ENCODE results near the gene VTI1B. TPM values are rescaled to one million over a fixed set of nuclear protein-coding genes. Genes with fewer than 3 reads are reported as not detected.
"Not testable (repeated sequence)": the region's sequence is repeated elsewhere in the genome, so short reads cannot be mapped to it uniquely, and the experiment has no call there.

VTI1B gene, protein sequence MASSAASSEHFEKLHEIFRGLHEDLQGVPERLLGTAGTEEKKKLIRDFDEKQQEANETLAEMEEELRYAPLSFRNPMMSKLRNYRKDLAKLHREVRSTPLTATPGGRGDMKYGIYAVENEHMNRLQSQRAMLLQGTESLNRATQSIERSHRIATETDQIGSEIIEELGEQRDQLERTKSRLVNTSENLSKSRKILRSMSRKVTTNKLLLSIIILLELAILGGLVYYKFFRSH
- 62.5 TPM for polyA plus RNA-seq (2012; ENCODE audit: low read depth, missing spikeins)

DNA sequence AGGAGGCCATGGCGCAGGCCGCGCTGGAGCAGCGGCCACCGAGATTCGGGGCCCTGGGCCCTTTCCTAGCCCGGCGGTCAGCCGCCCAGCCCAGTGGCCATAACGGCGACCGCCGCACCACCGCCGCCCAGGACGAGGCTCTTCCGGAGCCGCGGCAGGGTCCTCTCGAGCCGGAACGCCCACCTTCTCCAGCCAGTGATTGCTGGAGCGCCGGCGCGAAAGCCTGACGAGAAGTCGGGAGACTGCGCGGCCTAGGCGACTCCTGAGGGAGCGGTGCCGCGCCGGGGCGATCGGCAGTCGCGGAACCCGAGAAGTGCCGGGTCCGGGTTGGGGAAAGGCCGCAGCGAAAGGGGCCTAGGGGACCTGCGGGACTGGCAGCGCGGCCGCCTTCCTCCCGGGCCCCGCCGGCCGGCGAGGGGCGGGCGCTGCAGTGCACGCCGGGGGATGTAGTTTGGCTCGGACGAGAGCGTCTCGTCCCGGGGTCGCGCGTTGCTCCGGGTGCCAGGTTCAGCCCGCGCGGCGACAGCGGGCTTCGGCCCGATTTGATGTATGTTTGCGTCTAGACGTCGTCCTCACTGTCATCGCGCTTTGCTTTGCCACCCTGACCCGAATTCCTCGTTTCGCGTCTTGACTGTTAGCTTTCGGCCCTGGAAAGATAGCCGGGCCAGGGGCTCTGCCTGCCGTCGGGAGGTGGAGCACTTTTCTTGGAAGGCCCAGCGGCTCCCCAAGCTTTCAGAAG lies at the start of gene VTI1B:
Gene VTI1B, minus strand, starts transcription at position 153 of the 739 bp plus-strand sequence. Its CDS starts 143 bp downstream, at position 10.
- TF ChIP-seq PAX5 (IDR thresholded peaks at IDR 0.05; ENCODE audit: insufficient read depth, low read length, severe bottlenecking) (no peak), SPI1 (IDR thresholded peaks at IDR 0.05; ENCODE audit: low read depth, low read length) (no peak), POLR2AphosphoS5 (IDR thresholded peaks at IDR 0.05; ENCODE audit: low read depth, low read length) (peak; percentile 74), POU2F2 (IDR thresholded peaks at IDR 0.05; ENCODE audit: low read depth, low read length) (peak; percentile 51; the same call in 1 of the 2 replicates), TAF1 (IDR thresholded peaks at IDR 0.05; ENCODE audit: low read depth, low read length) (no peak; the same call in none of the 2 replicates), POLR2A (IDR thresholded peaks at IDR 0.05; ENCODE audit: low read depth, low read length) (peak; percentile 77)
- DNase-seq (ENCODE audit: insufficient read length, low spot score) (peak; percentile 80), FAIRE-seq (peak; percentile 94)

DNA sequence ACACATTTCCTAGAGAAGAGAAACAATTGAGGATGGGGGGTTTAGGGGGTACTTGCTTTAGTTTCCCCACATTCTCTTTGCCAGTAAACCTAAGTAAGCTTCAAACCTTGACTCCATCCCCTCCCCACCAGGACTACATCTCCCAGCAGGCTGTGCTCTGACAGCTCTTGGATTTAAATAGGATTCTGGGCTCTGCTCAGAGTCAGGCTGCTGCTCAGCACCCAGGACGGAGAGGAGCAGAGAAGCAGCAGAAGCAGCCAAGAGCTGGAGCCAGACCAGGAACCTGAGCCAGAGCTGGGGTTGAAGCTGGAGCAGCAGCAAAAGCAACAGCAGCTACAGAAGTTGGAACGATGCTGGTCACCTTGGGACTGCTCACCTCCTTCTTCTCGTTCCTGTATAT lies 47.9 kb upstream of the VTI1B start:
- DNase-seq (ENCODE audit: insufficient read length, low spot score), result no peak
- no peak for TF ChIP-seq POU2F2 (IDR thresholded peaks at IDR 0.05; ENCODE audit: low read depth, low read length)
- TF ChIP-seq POLR2AphosphoS5 (IDR thresholded peaks at IDR 0.05; ENCODE audit: low read depth, low read length), result no peak
- no peak for TF ChIP-seq SPI1 (IDR thresholded peaks at IDR 0.05; ENCODE audit: low read depth, low read length)
- TF ChIP-seq PAX5 (IDR thresholded peaks at IDR 0.05; ENCODE audit: insufficient read depth, low read length, severe bottlenecking), result no peak
- TF ChIP-seq POLR2A (IDR thresholded peaks at IDR 0.05; ENCODE audit: low read depth, low read length), result no peak
- no peak for TF ChIP-seq TAF1 (IDR thresholded peaks at IDR 0.05; ENCODE audit: low read depth, low read length)
- no peak for FAIRE-seq

DNA sequence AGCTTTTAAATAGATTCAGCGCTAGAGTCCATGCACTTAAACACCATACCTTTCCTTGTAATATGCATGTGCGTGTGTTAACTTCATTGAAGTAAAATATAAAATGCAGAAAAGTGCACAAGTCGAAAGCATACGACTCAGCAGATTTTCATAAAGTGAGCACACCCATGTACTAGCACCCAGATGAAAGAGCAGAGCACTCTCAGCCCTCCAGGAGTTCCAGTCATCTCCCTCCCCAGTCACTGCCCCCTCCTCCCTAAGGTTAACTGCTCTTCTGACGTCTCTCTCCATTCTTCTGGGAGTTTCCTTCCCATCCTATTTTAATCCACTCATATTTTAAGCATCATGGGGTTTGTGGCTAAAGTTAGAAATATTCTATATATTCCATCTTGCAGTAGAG lies 47.4 kb upstream of the VTI1B start:
- TF ChIP-seq TAF1 (IDR thresholded peaks at IDR 0.05; ENCODE audit: low read depth, low read length), result no peak
- TF ChIP-seq POU2F2 (IDR thresholded peaks at IDR 0.05; ENCODE audit: low read depth, low read length), result no peak
- no peak for TF ChIP-seq POLR2AphosphoS5 (IDR thresholded peaks at IDR 0.05; ENCODE audit: low read depth, low read length)
- no peak for TF ChIP-seq PAX5 (IDR thresholded peaks at IDR 0.05; ENCODE audit: insufficient read depth, low read length, severe bottlenecking)
- FAIRE-seq (no peak), DNase-seq (ENCODE audit: insufficient read length, low spot score) (no peak)

DNA sequence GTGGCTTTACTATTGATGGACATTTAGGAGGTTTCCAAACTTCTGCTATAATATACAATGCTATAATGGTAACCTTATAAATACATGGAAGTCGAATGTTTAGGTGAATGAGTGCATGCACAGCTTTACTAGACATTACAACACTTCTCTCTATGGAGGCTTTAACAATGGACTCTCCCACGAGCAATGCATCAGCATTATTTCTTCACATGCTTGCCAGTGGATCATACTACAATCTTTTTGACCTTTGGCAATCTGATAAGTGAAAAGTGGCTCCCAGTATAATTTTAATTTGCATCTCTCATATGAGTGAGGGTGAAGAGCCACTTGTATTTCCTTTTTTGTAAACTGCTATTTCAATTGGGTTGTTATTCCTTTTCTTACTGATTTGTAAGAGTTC lies 45.4 kb upstream of the VTI1B start:
- TF ChIP-seq POLR2A (IDR thresholded peaks at IDR 0.05; ENCODE audit: low read depth, low read length) (no peak), TAF1 (IDR thresholded peaks at IDR 0.05; ENCODE audit: low read depth, low read length) (no peak), POU2F2 (IDR thresholded peaks at IDR 0.05; ENCODE audit: low read depth, low read length) (no peak), POLR2AphosphoS5 (IDR thresholded peaks at IDR 0.05; ENCODE audit: low read depth, low read length) (no peak), PAX5 (IDR thresholded peaks at IDR 0.05; ENCODE audit: insufficient read depth, low read length, severe bottlenecking) (no peak), SPI1 (IDR thresholded peaks at IDR 0.05; ENCODE audit: low read depth, low read length) (no peak)
- FAIRE-seq, result no peak
- no peak for DNase-seq (ENCODE audit: insufficient read length, low spot score)

DNA sequence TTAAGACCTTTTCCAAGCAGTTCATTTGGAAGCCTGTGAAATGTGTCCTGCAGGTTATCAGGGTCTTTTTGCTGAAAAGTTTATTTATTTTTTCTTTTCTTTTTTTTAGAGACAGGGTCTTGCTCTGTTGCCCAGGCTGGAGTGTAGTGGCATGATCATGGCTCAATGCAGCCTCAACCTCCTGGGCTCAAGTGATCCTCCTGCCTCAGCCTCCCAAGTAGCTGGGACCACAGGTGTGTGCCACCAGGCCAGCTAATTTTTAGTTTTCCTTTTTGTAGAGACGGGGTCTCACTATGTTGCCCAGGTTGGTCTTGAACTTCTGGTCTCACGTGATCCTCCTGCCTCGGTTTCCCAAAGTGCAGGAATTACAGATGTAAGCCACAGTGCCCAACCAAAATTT lies 45.0 kb upstream of the VTI1B start:
- not testable (repeated sequence) for DNase-seq (ENCODE audit: insufficient read length, low spot score); FAIRE-seq

DNA sequence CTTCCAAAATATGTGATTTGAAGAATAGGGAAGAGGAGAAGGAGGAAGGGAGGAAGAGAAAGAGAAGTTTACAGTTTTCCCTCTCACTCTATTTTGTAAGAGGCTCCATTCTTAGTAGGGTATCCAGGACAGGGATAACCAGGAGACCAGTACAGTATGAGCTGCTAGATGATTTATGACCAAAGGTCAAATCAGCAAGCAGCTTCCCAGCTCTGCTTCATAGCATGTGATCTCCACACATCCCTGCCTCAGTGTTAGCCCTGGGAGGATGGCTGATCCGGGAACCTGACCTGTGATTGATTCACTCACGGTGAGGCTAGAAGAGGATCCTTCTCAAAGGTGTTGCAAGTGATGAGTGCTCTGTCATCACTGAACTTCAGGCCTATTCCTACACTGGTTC lies 43.8 kb upstream of the VTI1B start:
- no peak for FAIRE-seq
- DNase-seq (ENCODE audit: insufficient read length, low spot score), result no peak
- no peak for TF ChIP-seq POLR2AphosphoS5 (IDR thresholded peaks at IDR 0.05; ENCODE audit: low read depth, low read length)
- no peak for TF ChIP-seq TAF1 (IDR thresholded peaks at IDR 0.05; ENCODE audit: low read depth, low read length)
- no peak for TF ChIP-seq POU2F2 (IDR thresholded peaks at IDR 0.05; ENCODE audit: low read depth, low read length)
- TF ChIP-seq SPI1 (IDR thresholded peaks at IDR 0.05; ENCODE audit: low read depth, low read length), result no peak
- TF ChIP-seq PAX5 (IDR thresholded peaks at IDR 0.05; ENCODE audit: insufficient read depth, low read length, severe bottlenecking), result no peak
- no peak for TF ChIP-seq POLR2A (IDR thresholded peaks at IDR 0.05; ENCODE audit: low read depth, low read length)

DNA sequence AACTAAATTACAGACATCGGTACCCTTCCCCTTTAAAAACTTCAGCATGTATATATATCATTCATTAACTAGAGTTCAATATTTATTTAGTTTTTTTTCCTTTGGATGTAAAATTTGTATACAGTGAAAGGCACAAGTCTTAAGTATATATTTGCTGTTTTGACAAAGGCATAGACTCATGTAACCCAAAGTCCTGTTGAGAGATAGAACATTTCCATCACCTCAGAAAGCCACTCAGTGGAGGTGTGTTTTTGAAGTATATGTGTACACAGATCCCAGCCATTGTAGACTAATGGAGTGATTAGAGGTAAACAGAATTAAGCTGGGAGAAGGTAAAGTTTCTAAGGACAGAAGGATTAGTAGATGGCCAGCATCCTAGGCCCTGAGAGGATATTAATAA lies 42.6 kb upstream of the VTI1B start:
- DNase-seq (ENCODE audit: insufficient read length, low spot score) (no peak), FAIRE-seq (no peak)
- TF ChIP-seq POLR2AphosphoS5 (IDR thresholded peaks at IDR 0.05; ENCODE audit: low read depth, low read length) (no peak), SPI1 (IDR thresholded peaks at IDR 0.05; ENCODE audit: low read depth, low read length) (no peak), PAX5 (IDR thresholded peaks at IDR 0.05; ENCODE audit: insufficient read depth, low read length, severe bottlenecking) (no peak), TAF1 (IDR thresholded peaks at IDR 0.05; ENCODE audit: low read depth, low read length) (no peak), POLR2A (IDR thresholded peaks at IDR 0.05; ENCODE audit: low read depth, low read length) (no peak), POU2F2 (IDR thresholded peaks at IDR 0.05; ENCODE audit: low read depth, low read length) (no peak)

DNA sequence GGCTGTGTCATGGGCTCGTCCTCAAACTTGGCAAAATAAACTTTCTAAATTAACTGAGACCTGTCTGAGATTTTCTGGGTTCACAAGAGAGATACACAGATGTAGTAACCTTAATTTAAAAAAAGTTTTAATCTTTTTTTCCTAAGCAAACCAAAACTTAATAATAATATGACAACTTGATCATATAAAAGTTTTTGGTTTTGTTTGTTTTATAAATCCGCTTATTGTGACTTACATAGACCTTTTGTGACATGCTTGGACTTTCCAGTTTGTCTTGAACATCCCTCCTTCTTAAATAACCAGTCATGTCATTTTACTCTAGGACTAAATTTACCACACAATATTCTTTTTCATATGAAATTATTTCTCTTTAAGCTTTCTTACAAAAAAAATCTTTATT lies 35.8 kb upstream of the VTI1B start:
- FAIRE-seq, result no peak
- no peak for DNase-seq (ENCODE audit: insufficient read length, low spot score)
- TF ChIP-seq POLR2A (IDR thresholded peaks at IDR 0.05; ENCODE audit: low read depth, low read length) (no peak), SPI1 (IDR thresholded peaks at IDR 0.05; ENCODE audit: low read depth, low read length) (no peak), POLR2AphosphoS5 (IDR thresholded peaks at IDR 0.05; ENCODE audit: low read depth, low read length) (no peak), PAX5 (IDR thresholded peaks at IDR 0.05; ENCODE audit: insufficient read depth, low read length, severe bottlenecking) (no peak), TAF1 (IDR thresholded peaks at IDR 0.05; ENCODE audit: low read depth, low read length) (no peak), POU2F2 (IDR thresholded peaks at IDR 0.05; ENCODE audit: low read depth, low read length) (no peak)

DNA sequence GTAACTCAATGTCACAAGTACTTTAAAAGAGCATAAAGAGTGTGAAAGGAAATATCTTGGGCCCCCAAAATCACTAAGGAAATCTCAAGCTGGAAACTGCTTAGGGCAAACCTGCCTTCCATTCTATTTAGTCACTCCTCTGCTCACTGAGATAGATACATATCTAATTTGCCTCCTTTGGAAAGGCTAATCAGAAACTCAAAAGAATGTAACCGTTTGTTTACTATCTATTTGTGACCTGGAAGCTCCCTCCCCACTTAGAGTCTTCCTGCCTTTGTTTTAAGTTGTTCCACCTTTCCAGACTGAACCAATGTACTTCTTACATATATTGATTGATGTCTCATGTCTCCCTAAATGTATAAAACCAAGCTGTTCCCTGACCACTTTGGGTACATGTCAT lies 35.4 kb upstream of the VTI1B start:
- FAIRE-seq; DNase-seq (ENCODE audit: insufficient read length, low spot score): not testable (repeated sequence)

DNA sequence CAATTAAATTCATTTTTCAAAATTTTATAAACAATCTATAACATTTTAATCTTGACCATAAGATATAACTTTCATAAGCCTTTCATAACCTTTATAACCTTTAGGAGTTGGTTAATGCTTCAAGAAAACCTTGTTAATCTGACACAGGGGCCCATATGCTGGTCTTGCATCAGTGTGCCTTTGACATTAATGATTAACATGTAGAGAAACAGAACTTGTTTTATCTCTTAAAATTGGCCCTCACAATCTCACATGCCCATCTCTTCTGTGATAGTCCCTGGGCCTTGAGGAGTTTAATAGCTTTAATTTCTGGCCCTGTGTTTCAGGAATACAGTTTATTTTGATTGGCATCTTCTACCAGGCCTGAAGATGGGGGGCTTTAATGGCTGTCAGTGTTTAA lies 34.9 kb upstream of the VTI1B start:
- not testable (repeated sequence) for DNase-seq (ENCODE audit: insufficient read length, low spot score); FAIRE-seq

Data from GM12891 (cell line).